ENCODE data around the gene IGFBPL1.

- TF ChIP-seq CTCF (conservative IDR thresholded peaks at IDR 0.05; ENCODE audit: low read length) (peak; percentile 72), EZH2phosphoT487 (IDR thresholded peaks at IDR 0.05; ENCODE audit: borderline replicate concordance, low read depth, low read length) (no peak)
These were observed 8.8 kb upstream of the IGFBPL1 start for GRCh38 chr9:38432922-38433510.
